Dermis lymphatic vessel endothelial cell (primary cell): ENCODE results near the gene SREK1IP1. TPM values are rescaled to one million over a fixed set of nuclear protein-coding genes. Genes with fewer than 3 reads are reported as not detected.

ENCODE experiments used
- total RNA-seq: library from RNA; depleted of rRNA; stranded (reverse); fragments of >200 nt; gene quantifications from 2 replicates; pipeline ENCODE4 v1.2.1, GENCODE V29; 2014

The SREK1IP1 gene
- total RNA-seq = 16.7 and 16.8 TPM in 2 replicates

DNA sequence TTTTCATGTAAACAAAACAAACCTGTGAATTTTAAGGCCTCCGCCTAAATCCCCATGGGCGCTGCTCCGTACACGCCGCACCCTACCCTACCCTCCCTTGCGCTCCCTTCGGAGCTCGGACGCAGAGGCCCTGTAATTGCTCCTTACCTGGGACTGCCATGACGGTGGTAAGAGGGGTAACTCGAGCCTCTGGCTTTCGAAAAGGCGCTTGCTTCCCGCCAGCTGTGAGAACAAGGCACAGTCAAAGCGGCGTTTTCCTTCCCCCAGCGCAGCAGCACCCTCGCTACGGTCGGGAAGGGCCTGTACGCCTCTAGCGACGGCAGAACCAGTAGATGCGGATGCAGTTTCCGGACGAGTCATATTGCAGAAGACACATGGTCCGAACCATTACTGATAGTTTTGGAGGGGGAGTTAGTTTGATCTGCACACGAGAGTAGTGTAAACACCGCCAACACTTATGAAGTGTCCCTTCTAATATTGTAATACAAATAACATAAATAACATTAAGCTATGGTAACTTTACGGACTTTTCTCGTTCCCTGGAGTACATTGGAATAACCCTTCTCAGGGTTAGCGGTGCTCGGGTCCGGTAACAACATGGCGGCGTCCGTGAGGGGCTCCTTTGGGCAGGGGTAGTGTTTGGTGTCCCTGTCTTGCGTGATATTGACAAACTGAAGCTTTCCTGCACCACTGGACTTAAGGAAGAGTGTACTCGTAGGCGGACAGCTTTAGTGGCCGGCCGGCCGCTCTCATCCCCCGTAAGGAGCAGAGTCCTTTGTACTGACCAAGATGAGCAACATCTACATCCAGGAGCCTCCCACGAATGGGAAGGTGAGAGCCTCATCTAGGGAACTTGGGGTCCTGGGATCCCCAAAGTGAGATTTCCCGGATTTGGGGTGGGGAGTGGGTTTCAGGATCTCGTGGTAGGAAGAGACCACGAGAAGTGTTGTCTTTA, at the start of gene SREK1IP1, which contains the start of gene CWC27:
SREK1IP1 (minus strand) TSS at position 334 of the 955 bp plus-strand sequence; CDS start at position 160, 174 bp downstream.
CWC27 (plus strand) TSS at position 573 of the 955 bp plus-strand sequence; CDS start at position 790, 217 bp downstream.

DNA sequence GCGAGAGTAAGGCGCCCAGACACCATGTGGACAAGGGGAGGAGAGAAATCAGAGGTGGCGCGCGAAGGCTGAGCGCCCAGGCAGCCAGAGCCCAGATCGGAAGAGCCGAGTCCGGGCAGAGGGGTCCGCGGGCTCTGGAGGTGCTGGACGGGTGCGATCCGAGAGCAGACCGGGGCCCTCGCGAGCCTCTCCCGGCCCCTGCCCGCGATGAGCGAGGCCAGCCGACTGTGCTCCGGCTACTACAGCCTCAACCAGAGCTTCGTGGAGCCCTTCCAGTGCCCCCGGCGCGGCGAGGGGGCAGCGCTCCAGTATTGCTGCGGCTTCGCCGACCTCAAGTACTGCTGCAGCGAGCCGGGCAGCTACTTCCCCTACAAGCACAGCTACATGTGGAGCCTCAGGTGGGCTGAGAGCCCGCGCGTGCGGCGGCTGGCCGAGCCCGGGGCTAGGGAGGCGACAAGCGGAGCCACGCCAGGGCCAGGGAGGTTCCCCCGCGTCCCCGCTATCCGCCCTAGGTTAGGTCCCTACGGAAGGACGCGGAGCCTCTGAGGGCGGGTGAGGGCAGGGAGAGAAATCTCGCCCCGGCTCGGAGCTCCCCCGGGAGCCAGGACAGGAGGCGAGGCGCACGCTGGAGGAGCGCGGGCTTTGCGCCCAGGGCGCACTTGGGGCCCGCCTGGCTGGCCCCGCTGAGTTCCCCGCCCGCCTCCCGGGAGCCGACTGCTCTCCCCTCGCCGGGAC, 77.9 kb downstream of the SREK1IP1 start, which contains the start of gene SHISAL2B:
SHISAL2B (plus strand) TSS at position 87 of the 735 bp plus-strand sequence; CDS start at position 208, 121 bp downstream.

Other genes with a start within 250 kb of the SREK1IP1 start
- not detected in 2 replicates for gene SHISAL2B, start 78.2 kb downstream of the SREK1IP1 start, total RNA-seq
- gene CWC27, start 239 bp upstream of the SREK1IP1 start, total RNA-seq = 7.0 and 10.1 TPM in 2 replicates